Neural cell (in vitro differentiated cells): ENCODE data around the gene ADAM11. TPM values are rescaled to one million over a fixed set of nuclear protein-coding genes. Genes with fewer than 3 reads are reported as not detected.

Experiments used
- H2AFZ ChIP-seq: fragments of 200-600, 300-800 bp; sonication (generic), shearing (Covaris generic); 2 replicates; pipeline ENCODE4 v1.6.0; 2014; ENCODE audit warnings: low read depth, mild to moderate bottlenecking, antibody characterized with exemption, low read length, moderate library complexity
- H3F3A ChIP-seq: fragments of 200-600 bp; shearing (Covaris generic); 2 replicates; pipeline ENCODE4 v1.6.1; 2016; ENCODE audit warnings: mild to moderate bottlenecking, moderate library complexity, mixed read lengths, antibody characterized with exemption, low read length; ENCODE audit not compliant: insufficient read depth, poor library complexity, severe bottlenecking
- H3K27ac ChIP-seq: fragments of 200-600, 300-800 bp; sonication (generic), shearing (Covaris generic); 2 replicates; pipeline ENCODE4 v1.5.1; 2014; ENCODE audit warnings: mild to moderate bottlenecking, low read length, moderate library complexity
- H3K27me3 ChIP-seq: fragments of 300-800, 200-600 bp; sonication (generic), shearing (Covaris generic); 2 replicates; pipeline ENCODE4 v1.6.0; 2014; ENCODE audit warnings: mild to moderate bottlenecking, low read depth, low read length, moderate library complexity; ENCODE audit not compliant: insufficient read depth
- H3K36me3 ChIP-seq: fragments of 300-800, 200-600 bp; sonication (generic), shearing (Covaris generic); 2 replicates; pipeline ENCODE4 v1.5.1; 2014; ENCODE audit warnings: mild to moderate bottlenecking, antibody characterized with exemption, low read length, moderate library complexity; ENCODE audit not compliant: insufficient read depth
- H3K4me2 ChIP-seq: fragments of 300-800, 200-600 bp; sonication (generic), shearing (Covaris generic); 2 replicates; pipeline ENCODE4 v1.6.0; 2014; ENCODE audit warnings: mild to moderate bottlenecking, low read length
- H3K4me3 ChIP-seq: fragments of 300-800, 200-600 bp; sonication (generic), shearing (Covaris generic); 2 replicates; pipeline ENCODE4 v1.5.1; 2014; ENCODE audit warnings: mild to moderate bottlenecking, low read length, moderate library complexity
- H3K79me2 ChIP-seq: fragments of 200-600 bp; shearing (Covaris generic); replicated peaks from 2 replicates; pipeline ENCODE4 v1.6.0; 2014; ENCODE audit warnings: mild to moderate bottlenecking, low read length, moderate library complexity; ENCODE audit not compliant: insufficient read depth
- H3K9ac ChIP-seq: fragments of 300-800, 200-600 bp; sonication (generic), shearing (Covaris generic); 2 replicates; pipeline ENCODE4 v1.6.1; 2016; ENCODE audit warnings: mild to moderate bottlenecking, low read length, mixed read lengths
- H3K9me2 ChIP-seq: fragments of 200-600 bp; shearing (Covaris generic); 2 replicates; pipeline ENCODE4 v1.6.1; 2016; ENCODE audit warnings: mild to moderate bottlenecking, low read length, mixed read lengths; ENCODE audit not compliant: insufficient read depth
- H3K9me3 ChIP-seq: fragments of 200-600, 300-800 bp; sonication (generic), shearing (Covaris generic); 2 replicates; pipeline ENCODE4 v1.6.1; 2016; ENCODE audit warnings: mild to moderate bottlenecking, mixed run types, low read length, moderate library complexity, mixed read lengths
- H4K20me1 ChIP-seq: fragments of 200-600 bp; shearing (Covaris generic); 2 replicates; pipeline ENCODE4 v1.6.1; 2016; ENCODE audit warnings: mild to moderate bottlenecking, mixed run types; ENCODE audit not compliant: insufficient read depth
- CTCF ChIP-seq: fragments of 450-650 bp; IDR thresholded peaks from 2 replicates; pipeline ENCODE4 v1.5.1; 2014; ENCODE audit warnings: antibody characterized with exemption, mild to moderate bottlenecking, moderate library complexity; ENCODE audit not compliant: poor library complexity, severe bottlenecking
- EP300 ChIP-seq: fragments of 450-650 bp; conservative IDR thresholded peaks from 2 replicates; pipeline ENCODE4 v1.6.1; 2014; ENCODE audit warnings: antibody characterized with exemption, mild to moderate bottlenecking, moderate library complexity; ENCODE audit not compliant: poor library complexity, severe bottlenecking
- EZH2 ChIP-seq: fragments of 200-600, 300-800 bp; shearing (Covaris generic), sonication (generic); IDR thresholded peaks from 2 replicates; pipeline ENCODE4 v1.6.1; 2014; ENCODE audit warnings: antibody characterized with exemption, low read length, borderline replicate concordance, mild to moderate bottlenecking; ENCODE audit not compliant: insufficient read depth, poor library complexity, severe bottlenecking
- MXI1 ChIP-seq: fragments of 450-650 bp; conservative IDR thresholded peaks from 2 replicates; pipeline ENCODE4 v1.6.1; 2014; ENCODE audit warnings: antibody characterized with exemption, mild to moderate bottlenecking; ENCODE audit not compliant: poor library complexity, severe bottlenecking
- POLR2AphosphoS5 ChIP-seq: IDR thresholded peaks from 2 replicates; pipeline ENCODE4 v1.6.1; 2012
- RAD21 ChIP-seq: fragments of 450-650 bp; conservative IDR thresholded peaks from 2 replicates; pipeline ENCODE4 v1.6.1; 2014; ENCODE audit warnings: antibody characterized with exemption, mild to moderate bottlenecking, moderate library complexity
- REST ChIP-seq: IDR thresholded peaks from 2 replicates; pipeline ENCODE4 v1.6.1; 2012; ENCODE audit warnings: borderline replicate concordance
- SMC3 ChIP-seq: fragments of 450-650 bp; conservative IDR thresholded peaks from 2 replicates; pipeline ENCODE4 v1.6.1; 2014; ENCODE audit warnings: antibody characterized with exemption, mild to moderate bottlenecking, moderate library complexity; ENCODE audit not compliant: poor library complexity
- TAF1 ChIP-seq: IDR thresholded peaks from 2 replicates; pipeline ENCODE4 v1.6.1; 2012; ENCODE audit warnings: low read depth
- polyA plus RNA-seq: library from polyadenylated mRNA; depleted of rRNA; stranded (reverse); fragments of >200 nt; gene quantifications from 2 replicates; pipeline ENCODE4 v1.2.3, GENCODE V29; 2014

ADAM11 gene
- polyA plus RNA-seq, 1 donor from 2014 or later, result 25.8 TPM

GRCh38 chr17:44796731-44797130 is 37.9 kb downstream of the ADAM11 start:
- Histone ChIP-seq H2AFZ (no peak overlapping the region), H3K27ac (no peak overlapping the region), H3K79me2 (no peaks in the 10 kb centered on the region), H3F3A (no peaks in the 10 kb centered on the region), H3K4me2 (no peak overlapping the region), H3K9ac (no peak overlapping the region), H3K27me3 (no peaks in the 10 kb centered on the region), H3K4me3 (no peak overlapping the region), H3K36me3 (no peaks in the 10 kb centered on the region), H3K9me3 (no peaks in the 10 kb centered on the region), H3K9me2 (no peaks in the 10 kb centered on the region), H4K20me1 (no peaks in the 10 kb centered on the region)
- TF ChIP-seq REST, result no peak
- no peak for TF ChIP-seq MXI1
- no peak for TF ChIP-seq EZH2
- TF ChIP-seq TAF1, result no peak
- no peak for TF ChIP-seq POLR2AphosphoS5
- no peak for TF ChIP-seq SMC3
- no peak for TF ChIP-seq EP300
- TF ChIP-seq RAD21, result no peak
- TF ChIP-seq CTCF, result no peak

- Histone ChIP-seq H3K4me3 (no peak overlapping the region), H3F3A (no peaks in the 10 kb centered on the region), H3K79me2 (no peaks in the 10 kb centered on the region), H4K20me1 (no peaks in the 10 kb centered on the region), H3K36me3 (no peaks in the 10 kb centered on the region), H3K9me3 (no peaks in the 10 kb centered on the region), H3K9ac (no peak overlapping the region), H3K4me2 (no peak overlapping the region), H3K27me3 (no peaks in the 10 kb centered on the region), H2AFZ (no peak overlapping the region), H3K9me2 (no peaks in the 10 kb centered on the region), H3K27ac (no peak overlapping the region)
- TF ChIP-seq TAF1 (no peak), CTCF (no peak)
Observed at GRCh38 chr17:44797802-44798201, 39.0 kb downstream of the ADAM11 start.
